ENCODE results near the gene NR3C2. TPM values are rescaled to one million over a fixed set of nuclear protein-coding genes. Genes with fewer than 3 reads are reported as not detected.

Gene NR3C2
- total RNA-seq, 1 experiment from 2014 or later = 2.8 TPM

DNA sequence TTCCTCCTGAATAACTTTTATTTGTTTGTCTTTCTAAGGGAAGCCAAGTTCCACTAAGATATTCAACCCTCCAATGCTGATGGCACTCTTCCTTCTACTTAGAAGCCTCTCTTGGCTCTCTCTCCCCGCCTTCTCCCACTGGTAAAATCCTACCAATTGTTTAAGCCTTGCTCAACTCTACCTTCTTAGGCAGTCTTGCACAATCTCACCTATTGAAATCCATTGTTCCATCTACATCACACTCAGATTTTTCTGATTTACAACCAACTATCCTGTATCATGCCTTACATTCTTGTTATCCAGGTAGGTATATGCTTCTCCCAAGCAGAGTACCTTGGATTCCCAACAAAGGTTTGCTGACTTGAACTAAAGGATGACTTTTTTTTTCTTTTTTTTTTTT, 69.1 kb downstream of the NR3C2 start:
- POLR2A ChIA-PET (ENCODE audit: unreplicated experiment) = no interaction called here
- Histone ChIP-seq H2AFZ (ENCODE audit: low read length) (no peak overlapping the region), H3K4me2 (ENCODE audit: low read length) (no peak overlapping the region), H3F3A (ENCODE audit: low read length, unreplicated experiment) (no peaks in the 10 kb centered on the region), H3K4me3 (ENCODE audit: low read length) (no peak overlapping the region), H4K20me1 (ENCODE audit: low read length) (no peaks in the 10 kb centered on the region), H3K9me3 (ENCODE audit: low read length) (no peaks in the 10 kb centered on the region), H3K9ac (ENCODE audit: low read length) (no peak overlapping the region), H3K27me3 (ENCODE audit: low read length) (no peaks in the 10 kb centered on the region), H3K9me2 (replicated peaks; ENCODE audit: low read length) (no peaks in the 10 kb centered on the region), H3K79me2 (ENCODE audit: low read length) (no peaks in the 10 kb centered on the region), H3K36me3 (ENCODE audit: low read depth, low read length) (no peaks in the 10 kb centered on the region), H3K4me1 (ENCODE audit: insufficient read depth, low read length) (peaks cover 10% of the 10 kb centered on the region), H3K27ac (ENCODE audit: low read length) (no peak overlapping the region)
- ATAC-seq (no peak), DNase-seq (no peak)
- TF ChIP-seq, protein P1, sequence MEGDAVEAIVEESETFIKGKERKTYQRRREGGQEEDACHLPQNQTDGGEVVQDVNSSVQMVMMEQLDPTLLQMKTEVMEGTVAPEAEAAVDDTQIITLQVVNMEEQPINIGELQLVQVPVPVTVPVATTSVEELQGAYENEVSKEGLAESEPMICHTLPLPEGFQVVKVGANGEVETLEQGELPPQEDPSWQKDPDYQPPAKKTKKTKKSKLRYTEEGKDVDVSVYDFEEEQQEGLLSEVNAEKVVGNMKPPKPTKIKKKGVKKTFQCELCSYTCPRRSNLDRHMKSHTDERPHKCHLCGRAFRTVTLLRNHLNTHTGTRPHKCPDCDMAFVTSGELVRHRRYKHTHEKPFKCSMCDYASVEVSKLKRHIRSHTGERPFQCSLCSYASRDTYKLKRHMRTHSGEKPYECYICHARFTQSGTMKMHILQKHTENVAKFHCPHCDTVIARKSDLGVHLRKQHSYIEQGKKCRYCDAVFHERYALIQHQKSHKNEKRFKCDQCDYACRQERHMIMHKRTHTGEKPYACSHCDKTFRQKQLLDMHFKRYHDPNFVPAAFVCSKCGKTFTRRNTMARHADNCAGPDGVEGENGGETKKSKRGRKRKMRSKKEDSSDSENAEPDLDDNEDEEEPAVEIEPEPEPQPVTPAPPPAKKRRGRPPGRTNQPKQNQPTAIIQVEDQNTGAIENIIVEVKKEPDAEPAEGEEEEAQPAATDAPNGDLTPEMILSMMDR (conservative IDR thresholded peaks at IDR 0.05; ENCODE audit: low read depth, low read length) = no peak
- TF ChIP-seq EZH2 (IDR thresholded peaks at IDR 0.05; ENCODE audit: low read length, unreplicated experiment) (no peak), EZH2phosphoT487 (IDR thresholded peaks at IDR 0.05; ENCODE audit: borderline replicate concordance, low read length) (no peak)
- intact Hi-C loops (cut with micrococcal nuclease) = no loop called here
- no TSS peak for BruUV-seq (replicated peaks)
- CTCF ChIA-PET = no interaction called here

DNA sequence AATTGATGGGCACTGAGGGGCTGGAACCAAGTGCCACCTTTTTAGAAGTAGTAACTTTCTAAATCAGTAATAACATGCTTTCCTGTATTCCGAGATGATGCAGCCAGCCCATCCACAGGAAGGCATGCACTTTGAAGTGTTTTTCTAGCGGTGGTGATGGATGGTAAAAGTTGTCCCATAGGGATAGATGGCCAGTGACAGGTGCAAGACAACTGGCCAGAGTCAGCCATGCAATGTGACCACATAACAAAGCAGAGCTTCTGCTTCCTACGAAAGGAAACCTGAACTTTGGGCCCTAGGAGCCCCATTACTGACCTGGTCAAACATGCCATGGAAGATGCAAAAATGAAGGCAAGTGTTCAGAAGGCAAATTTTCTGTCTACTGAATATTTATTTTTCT, 72.3 kb downstream of the NR3C2 start:
- no peaks in the 10 kb centered on the region for H3K9me2 ChIP-seq (replicated peaks; ENCODE audit: low read length)
- H3K9me3 ChIP-seq (ENCODE audit: low read length) = no peaks in the 10 kb centered on the region
- ChIA-PET POLR2A (ENCODE audit: unreplicated experiment) (no interaction called here), CTCF (no interaction called here)
- H4K20me1 ChIP-seq (ENCODE audit: low read length) = no peaks in the 10 kb centered on the region
- ATAC-seq (no peak), DNase-seq (no peak)
- no peaks in the 10 kb centered on the region for H3K79me2 ChIP-seq (ENCODE audit: low read length)
- no peaks in the 10 kb centered on the region for H3K27me3 ChIP-seq (ENCODE audit: low read length)
- intact Hi-C loops (cut with micrococcal nuclease) = no loop called here
- TF ChIP-seq EZH2phosphoT487 (IDR thresholded peaks at IDR 0.05; ENCODE audit: borderline replicate concordance, low read length) (no peak), EZH2 (IDR thresholded peaks at IDR 0.05; ENCODE audit: low read length, unreplicated experiment) (no peak)
- TF ChIP-seq, protein P1 (conservative IDR thresholded peaks at IDR 0.05; ENCODE audit: low read depth, low read length) = no peak
- no peak overlapping the region for H2AFZ ChIP-seq (ENCODE audit: low read length)
- no peak overlapping the region for H3K4me2 ChIP-seq (ENCODE audit: low read length)
- BruUV-seq (replicated peaks) = no TSS peak
- H3K27ac ChIP-seq (ENCODE audit: low read length) = no peak overlapping the region
- no peak overlapping the region for H3K4me3 ChIP-seq (ENCODE audit: low read length)
- H3K4me1 ChIP-seq (ENCODE audit: insufficient read depth, low read length) = no peaks in the 10 kb centered on the region
- H3K36me3 ChIP-seq (ENCODE audit: low read depth, low read length) = no peaks in the 10 kb centered on the region
- no peak overlapping the region for H3K9ac ChIP-seq (ENCODE audit: low read length)
- no peaks in the 10 kb centered on the region for H3F3A ChIP-seq (ENCODE audit: low read length, unreplicated experiment)

DNA sequence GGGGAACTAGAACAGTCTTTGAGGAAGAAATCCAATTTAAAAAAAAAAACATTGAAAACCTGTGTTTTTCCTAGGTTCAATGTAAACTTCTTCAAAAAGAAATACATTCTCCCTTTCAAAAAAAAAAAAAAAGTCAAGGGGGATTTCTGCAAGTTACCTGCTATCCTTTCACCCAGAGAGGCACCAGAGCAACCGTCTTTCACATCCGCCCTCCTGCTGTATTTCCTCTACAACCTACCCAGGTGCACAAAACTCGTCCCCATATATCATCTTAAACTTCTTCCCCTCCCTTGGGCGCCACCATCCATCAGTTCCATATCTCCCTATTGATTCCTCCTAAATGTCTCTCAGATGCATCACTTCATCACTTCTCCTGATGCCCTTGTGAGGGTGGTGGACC, 74.5 kb downstream of the NR3C2 start:
- H3K4me3 ChIP-seq (ENCODE audit: low read length) = no peak overlapping the region
- H3K4me1 ChIP-seq (ENCODE audit: insufficient read depth, low read length) = no peaks in the 10 kb centered on the region
- no peak overlapping the region for H3K4me2 ChIP-seq (ENCODE audit: low read length)
- ChIA-PET CTCF (no interaction called here), POLR2A (ENCODE audit: unreplicated experiment) (no interaction called here)
- TF ChIP-seq EZH2 (IDR thresholded peaks at IDR 0.05; ENCODE audit: low read length, unreplicated experiment) (no peak), EZH2phosphoT487 (IDR thresholded peaks at IDR 0.05; ENCODE audit: borderline replicate concordance, low read length) (no peak)
- TF ChIP-seq, protein P1 (conservative IDR thresholded peaks at IDR 0.05; ENCODE audit: low read depth, low read length) = no peak
- BruUV-seq (replicated peaks) = no TSS peak
- no peak for DNase-seq
- H3K9ac ChIP-seq (ENCODE audit: low read length) = no peak overlapping the region
- H3K27me3 ChIP-seq (ENCODE audit: low read length) = no peaks in the 10 kb centered on the region
- H3K27ac ChIP-seq (ENCODE audit: low read length) = no peak overlapping the region
- ATAC-seq = no peak
- no peaks in the 10 kb centered on the region for H3F3A ChIP-seq (ENCODE audit: low read length, unreplicated experiment)
- H3K79me2 ChIP-seq (ENCODE audit: low read length) = no peaks in the 10 kb centered on the region
- H2AFZ ChIP-seq (ENCODE audit: low read length) = no peak overlapping the region
- intact Hi-C loops (cut with micrococcal nuclease) = no loop called here
- no peaks in the 10 kb centered on the region for H3K36me3 ChIP-seq (ENCODE audit: low read depth, low read length)
- no peaks in the 10 kb centered on the region for H4K20me1 ChIP-seq (ENCODE audit: low read length)
- no peaks in the 10 kb centered on the region for H3K9me2 ChIP-seq (replicated peaks; ENCODE audit: low read length)
- no peaks in the 10 kb centered on the region for H3K9me3 ChIP-seq (ENCODE audit: low read length)
